HG03575 (cell line): Measurements from ENCODE around the gene DCUN1D2.

ENCODE experiments used
- ATAC-seq: cut with Tn5 transposase; IDR thresholded peaks from one replicate; pipeline ENCODE4 v1.9.1; 2021; ENCODE audit not compliant: unreplicated experiment, insufficient number of reproducible peaks, low FRiP score; ENCODE audit errors: extremely low read depth

DCUN1D2 gene

DNA sequence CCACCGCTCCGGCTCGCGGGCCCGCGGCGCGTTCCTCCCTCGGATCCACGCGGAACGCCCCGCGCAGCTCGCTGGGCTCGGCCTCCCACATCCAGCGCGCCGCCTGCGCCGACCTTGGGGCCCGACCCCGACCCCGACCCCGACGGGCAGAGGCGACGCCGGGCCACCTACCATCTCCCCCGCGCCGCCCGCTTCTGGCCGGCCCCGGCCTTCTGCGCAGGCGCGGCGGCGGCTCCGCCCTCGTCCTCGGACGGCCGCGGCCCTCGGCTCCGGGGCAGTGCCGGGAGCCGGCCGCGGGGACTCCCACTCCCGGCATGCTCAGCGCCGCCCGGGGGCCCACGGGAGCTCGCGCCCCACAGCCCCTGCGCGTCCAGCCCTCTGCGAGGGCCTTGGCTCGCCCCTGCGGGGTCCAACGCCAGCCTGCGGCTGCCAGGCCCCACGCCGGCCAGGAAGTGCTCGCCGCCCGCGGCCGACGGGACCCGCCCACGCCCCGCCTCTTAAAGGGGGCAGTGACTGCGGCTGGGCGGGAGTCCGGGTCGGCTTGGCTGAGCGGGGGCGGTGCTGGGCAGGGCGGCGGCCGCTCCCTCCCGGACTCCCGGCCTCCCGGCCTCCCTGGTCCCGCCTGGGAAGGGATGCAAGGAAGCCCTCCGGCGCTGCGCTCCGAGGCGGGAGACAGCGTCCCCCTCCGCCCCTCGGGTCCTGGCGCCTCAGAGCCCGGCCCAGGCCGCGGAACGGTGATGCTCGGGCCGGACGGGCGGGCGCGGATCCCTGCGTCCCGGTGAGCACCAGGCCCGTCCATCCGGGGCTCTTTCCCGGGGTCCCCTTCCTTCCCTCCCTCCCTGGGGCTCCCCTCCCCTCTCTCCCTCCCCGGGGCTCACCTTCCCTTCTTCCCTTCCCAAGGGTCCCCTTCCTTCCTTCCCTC, at the start of gene DCUN1D2:
Gene DCUN1D2, minus strand, starts transcription at position 216 of the 922 bp plus-strand sequence. Its CDS starts 42 bp downstream, at position 174.
- peak; percentile 32 for ATAC-seq

DNA sequence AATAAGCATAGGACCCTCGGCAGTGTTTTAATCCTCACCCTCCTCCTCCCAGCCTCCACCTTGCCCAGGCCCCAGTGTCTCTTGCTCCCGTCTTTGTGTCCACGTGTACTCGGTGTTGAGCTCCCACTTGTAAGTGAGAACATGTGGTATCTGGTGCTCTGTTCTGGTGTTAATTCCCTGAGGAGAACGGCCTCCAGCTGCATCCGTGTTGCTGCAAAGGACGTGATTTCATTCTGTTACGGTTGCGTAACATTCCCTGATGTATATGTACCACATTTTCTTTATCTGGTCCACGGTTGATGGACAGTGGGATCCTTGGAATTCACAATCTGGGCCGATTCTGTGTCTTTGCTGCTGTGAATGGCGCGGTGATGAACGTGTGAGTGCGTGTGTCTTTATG, 49.3 kb upstream of the DCUN1D2 start:
- ATAC-seq: no peak

DNA sequence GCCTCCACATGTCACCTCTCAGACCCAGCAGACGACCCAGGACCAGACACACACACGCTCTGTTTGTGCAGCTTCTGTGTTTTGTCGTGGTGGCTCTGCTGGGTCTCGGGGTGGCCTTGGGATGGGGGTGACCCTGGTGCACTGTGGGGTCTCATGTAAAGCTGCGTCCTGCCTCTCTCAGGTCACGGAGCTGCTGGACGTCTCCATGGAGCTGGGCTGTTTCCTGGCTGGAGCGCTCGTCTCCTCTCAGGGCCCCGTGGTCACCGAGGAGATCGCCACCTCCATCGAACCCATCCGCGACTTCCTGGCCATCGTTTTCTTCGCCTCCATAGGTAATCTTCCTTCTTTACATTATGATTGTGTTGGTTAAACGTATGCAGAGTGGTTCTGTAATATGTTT, 48.7 kb upstream of the DCUN1D2 start:
- ATAC-seq: no peak

DNA sequence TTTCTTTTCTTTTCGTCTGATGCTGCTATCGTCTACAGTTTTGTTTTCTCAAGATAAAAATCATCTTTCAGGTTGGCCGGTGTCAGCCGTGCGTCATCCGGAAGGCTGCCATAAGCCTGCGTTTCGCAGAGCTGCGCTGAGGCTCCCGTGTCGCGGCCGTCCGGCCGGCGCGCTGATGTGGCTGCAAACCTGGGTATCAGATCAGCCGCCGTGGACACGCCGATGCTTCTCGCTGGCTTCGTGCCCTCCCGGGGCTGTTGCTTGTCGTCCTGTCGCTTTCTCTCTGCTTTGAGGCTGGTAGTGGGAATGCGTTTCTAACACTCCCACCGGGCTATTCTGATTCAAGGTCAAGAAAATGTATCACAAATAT, 48.2 kb upstream of the DCUN1D2 start:
- no peak for ATAC-seq

DNA sequence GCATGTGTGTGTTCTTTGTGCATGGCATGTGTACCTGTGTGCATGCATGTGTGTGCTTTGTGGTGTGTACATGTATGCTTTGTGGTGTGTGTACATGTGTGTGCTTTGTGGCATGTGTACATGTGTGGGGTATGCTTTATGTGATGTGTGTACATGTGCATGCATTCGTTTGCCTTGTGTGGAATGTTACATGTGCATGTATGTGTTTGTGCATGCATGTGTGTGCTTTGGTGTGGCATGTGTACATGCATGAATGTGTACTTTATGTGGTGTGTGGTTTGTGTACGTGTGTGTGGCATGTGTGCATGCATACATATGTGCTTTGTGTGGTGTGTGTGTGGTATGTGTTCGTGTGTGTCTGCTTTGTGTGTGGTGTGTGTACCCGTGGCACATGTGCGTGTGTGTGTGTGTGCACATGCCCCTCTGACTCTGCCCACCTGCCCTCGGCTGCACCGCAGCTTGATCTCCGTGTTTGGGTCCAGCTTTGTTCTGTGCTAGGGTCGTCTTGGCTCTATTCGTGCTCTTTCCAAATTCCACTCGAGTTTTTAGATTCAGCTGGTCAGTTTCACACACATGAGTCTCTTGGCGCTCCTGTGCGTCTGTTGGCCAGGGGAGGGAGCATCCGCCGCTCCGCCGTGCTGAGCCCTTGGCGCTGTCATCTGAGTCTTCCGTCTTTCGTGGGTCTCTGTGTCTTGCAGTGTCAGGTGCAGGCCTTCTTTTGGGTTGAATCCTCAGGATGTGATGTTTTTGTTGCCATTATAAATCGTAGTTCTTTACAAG, 47.6 kb upstream of the DCUN1D2 start:
- ATAC-seq: no peak

DNA sequence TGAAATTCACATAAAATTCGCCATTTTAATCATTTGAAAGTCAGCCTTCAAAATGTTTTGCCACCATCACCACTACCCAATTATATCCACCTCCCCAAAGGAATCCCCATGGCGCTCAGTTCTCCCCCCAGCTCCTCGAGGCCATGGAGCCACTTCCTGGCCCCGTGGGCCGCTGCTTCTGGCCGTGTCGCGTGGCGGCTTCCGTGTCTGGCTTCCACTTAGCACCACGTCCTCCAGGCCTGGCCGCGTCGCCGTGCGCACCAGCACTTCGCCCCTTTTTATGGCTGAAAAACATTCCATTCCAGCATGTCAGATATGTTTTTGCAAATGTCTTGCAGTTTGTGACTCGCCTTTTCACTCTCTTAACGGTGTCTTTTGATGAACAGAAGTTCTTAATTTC, 46.7 kb upstream of the DCUN1D2 start:
- ATAC-seq: no peak

DNA sequence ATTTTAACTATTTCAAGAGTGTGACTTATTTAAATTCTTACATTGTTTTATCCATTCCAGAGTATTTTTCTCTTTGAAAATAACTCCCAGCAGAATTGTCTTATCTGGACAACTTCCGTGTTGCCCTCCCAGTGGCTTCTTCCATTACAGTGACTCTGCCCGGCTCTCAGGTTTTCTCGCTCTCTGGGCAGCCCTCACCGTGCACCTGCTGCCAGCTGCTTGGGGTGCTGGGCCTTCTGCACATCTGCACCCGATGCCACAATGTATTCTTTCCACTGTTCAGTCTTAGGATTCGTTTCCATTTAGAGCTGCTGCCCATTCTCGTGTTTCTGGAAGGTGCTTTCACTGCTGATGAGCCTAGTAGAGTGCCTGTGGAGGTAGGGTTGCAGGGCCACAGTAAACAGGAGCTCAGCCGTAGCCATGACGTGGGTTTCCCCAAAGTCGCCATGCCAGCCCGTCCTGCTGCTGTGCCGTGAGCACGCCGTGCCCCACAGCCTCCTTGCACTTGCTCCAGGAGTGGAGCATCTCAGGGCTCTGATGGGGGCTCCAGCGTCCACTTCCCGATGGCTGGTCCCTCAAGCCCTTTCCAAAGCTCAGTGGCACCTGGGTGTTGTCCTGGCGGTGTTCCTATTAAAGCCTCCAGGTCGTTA, 46.1 kb upstream of the DCUN1D2 start:
- ATAC-seq: no peak

DNA sequence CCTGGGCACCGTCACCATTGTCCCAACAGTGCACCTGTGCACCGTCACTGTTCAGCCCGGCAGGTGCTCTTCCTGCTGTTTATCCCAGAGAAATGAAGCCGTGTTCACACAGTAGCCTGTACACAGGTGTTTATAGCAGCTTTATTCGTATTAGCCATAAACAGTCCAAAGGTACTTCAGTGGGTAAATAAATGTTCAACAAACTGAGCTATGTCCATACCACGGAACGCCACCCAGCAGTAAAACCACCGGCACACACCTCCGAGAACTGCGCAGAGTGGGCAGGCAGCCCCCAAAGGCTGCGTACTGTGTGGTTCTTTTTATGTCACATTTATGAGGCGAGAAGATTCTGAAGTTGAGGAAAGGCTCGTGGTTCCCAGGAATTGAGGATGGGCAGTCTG, 44.9 kb upstream of the DCUN1D2 start:
- no peak for ATAC-seq

DNA sequence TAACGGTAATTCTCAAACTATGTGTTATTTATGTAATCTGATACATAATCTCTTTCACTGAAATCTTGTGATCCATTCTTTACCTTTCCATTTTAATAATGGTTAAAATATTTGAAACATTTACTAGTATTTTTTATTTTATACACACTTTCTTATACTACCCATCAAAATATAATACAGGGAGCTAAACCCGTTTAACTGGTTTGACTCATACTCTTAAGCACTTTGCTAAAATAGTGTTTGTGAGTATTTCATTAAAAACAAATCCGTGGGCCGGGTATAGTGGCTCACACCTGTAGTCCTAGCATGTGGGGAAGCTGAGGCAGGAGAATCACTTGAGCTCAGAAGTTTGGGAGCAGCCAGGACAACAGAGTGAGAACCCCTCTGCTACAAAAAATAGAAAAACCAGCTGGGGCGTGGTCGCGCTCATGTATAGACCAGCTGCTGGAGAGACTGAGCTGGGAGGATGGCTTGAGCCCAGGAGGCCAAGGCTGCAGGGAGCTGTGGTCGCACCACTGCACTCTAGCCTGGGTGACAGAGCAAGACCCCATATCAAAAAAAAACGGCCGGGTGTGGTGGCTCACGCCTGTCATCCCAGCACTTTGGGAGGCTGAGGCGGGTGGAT, 43.8 kb upstream of the DCUN1D2 start:
- ATAC-seq: no peak

DNA sequence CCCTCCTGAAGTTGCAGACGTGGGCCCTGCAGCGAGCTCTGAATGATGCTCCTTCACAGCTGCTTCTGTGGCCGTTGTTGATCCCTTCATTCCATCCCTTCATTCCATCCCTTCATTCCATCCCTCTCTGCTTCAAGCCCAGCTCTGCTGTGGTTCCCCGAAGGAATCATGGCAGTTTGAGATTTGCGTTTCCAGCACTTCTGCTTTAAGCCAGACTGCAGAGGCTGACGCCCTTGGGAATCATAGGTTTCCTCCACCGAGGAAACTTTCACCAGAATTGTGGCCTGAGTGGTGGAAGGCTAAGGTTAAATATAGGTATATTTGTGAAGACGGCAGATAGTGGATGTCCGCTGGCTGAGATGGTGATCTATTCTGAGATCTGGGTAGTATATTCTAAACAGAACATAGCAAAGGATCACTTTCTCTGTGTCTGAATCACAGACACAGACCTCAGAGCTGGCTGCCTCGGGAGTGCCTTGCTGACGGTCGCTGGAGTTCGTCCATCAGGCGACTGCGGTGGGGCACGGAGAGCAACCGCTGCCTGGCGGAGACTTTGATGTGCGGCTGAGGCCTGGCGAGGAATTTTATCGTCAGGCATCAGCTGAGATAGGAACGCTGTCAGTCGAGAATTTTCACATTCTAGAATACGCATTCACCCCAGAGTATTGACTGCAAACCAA, 42.8 kb upstream of the DCUN1D2 start:
- ATAC-seq: no peak

DNA sequence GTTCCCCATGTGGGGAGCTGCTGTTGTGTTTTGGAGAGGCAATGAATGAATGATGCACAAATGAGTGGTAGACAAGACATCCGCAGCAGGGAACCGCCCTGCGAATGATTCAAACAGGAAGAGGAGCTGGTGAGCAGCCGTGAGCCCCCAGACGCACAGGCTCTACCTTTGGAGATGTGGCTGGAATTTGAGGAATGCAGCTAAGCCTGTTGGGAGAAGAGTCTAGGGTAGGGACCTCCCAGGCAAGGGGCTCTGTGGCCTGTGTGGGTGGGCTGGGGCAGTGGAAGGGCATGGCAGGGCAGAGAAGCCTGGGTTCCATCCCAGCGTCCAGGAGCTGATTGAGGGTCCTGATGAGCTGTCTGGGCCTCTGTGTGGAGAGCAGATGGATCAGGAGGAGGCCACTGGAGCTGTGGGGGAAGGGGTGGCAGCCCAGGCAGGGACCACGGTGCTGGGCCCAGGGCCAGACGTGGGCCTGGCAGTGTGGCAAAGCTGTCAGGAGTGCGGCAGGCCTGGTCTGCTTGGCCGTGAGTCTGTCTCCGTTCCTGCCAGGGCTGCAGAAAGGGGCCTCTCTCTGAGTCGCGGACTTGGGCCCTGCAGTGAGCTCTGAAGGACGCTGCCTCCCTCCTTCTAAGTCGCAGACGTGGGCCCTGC, 41.8 kb upstream of the DCUN1D2 start:
- ATAC-seq: no peak

DNA sequence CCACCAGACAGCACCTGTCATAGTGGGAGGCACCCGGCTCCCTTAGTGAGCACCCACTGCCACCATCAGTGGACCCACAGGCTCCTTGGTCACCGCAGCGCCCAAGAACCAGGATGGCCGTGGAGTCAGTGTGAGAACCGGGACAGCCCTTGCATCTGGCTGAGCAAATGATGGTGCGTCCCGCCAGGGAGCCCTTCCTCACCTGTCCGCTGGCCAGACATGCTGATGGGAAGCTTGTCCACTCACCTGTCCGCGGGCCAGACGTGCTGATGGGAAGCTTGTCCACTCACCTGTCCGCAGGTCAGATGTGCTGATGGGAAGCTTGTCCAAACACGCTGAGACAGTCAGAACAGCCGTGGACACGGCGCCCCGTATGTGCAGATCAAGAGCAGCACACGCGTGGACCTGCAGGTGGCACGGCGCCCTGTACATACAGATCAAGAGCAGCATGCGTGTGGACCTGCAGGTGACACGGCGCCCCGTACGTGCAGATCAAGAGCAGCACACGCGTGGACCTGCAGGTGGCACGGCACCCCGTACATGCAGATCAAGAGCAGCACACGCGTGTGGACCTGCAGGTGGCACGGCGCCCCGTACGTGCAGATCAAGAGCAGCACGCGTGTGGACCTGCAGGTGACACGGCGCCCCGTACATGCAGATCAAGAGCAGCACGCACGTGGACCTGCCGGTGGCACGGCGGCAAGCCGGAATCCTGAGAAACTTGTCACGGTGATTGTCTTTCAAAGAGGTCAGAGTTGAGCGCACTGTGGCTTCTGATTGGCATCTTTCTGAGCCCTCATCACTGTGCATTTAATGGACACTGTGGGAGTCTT, 40.7 kb upstream of the DCUN1D2 start:
- no peak for ATAC-seq

DNA sequence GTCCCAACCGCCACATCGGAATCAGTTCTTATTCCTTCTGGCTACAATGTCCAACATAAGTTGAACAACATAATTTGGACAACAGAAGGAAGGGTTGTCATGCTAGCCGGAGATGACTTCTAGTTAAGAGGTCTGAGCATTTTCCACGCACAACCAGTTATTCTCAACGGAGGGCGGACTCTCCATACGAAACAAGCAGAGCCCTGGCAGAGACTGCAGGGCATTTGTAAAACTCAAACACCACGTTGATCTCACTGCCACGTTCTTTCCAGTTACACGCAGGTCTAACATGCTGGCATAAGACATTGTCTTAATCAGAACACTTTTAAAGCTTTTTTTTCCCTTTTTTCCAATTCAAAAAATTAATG, 38.3 kb upstream of the DCUN1D2 start:
- ATAC-seq: no peak

DNA sequence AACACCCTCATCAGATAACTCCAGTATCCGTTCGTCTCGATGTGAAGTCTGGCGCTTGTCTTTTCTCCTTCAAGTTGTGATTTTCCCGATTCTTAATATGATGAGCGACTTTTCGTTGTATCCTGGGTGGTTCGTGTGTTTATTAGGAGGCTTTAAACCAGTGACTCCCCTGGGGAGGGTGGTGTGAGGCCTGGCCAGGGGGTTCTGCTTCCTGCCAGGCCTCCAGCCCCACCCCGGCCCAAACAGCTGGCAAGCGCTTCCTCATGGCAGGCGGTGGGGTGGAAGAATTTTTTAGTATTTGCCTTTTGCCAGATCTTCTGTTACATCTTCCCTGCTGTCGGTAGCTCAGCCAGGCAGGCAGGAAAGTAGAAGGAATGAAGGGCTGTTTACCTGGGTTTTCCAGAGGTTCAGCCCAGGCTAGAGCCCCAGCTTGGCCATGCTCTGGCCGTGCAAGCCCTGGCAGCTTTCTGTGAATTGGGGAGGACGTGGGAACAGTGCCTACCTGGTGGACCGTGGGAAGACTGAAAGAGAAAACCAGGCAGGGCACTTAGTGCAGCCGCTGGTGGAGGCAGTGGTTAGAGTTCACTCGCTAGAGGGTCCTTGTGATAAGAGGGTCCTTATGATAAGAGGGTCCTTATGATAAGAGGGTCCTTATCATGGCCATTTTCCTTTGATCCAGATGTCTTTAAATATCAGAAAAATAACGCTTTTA, 37.7 kb upstream of the DCUN1D2 start:
- no peak for ATAC-seq

DNA sequence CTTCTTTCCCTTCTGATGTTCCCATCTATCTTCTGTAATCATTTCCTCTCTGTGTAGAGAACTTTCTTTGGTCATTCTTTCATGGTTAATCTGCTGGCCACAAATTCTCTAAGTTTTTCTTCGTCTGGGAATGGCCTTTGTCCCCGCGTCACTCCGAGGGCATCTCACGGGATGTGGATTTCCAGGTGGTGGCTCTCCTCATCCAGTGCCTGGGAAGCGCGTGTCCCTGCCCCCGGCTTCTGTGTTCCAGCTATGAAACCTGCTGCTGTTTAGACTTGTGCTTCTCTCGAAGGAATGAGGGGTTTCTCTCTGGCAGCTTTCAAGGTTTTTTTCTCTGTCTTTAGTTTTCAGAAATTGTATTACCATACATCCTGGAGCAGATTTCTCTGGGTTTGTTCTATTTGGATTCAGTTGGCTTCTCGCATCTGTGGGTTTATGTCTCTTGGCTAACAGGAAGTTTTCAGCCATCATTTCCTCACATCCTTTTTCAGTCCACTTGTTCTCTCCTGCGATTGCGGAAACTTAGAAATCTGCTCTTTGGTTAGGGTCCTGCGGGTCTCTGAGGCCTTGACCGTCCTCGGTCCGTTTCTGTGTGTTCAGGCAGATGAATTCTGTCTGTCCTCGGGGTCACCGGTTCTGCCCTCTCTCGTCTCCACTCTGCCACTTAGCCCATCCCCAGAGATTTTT, 36.9 kb upstream of the DCUN1D2 start:
- ATAC-seq: no peak

DNA sequence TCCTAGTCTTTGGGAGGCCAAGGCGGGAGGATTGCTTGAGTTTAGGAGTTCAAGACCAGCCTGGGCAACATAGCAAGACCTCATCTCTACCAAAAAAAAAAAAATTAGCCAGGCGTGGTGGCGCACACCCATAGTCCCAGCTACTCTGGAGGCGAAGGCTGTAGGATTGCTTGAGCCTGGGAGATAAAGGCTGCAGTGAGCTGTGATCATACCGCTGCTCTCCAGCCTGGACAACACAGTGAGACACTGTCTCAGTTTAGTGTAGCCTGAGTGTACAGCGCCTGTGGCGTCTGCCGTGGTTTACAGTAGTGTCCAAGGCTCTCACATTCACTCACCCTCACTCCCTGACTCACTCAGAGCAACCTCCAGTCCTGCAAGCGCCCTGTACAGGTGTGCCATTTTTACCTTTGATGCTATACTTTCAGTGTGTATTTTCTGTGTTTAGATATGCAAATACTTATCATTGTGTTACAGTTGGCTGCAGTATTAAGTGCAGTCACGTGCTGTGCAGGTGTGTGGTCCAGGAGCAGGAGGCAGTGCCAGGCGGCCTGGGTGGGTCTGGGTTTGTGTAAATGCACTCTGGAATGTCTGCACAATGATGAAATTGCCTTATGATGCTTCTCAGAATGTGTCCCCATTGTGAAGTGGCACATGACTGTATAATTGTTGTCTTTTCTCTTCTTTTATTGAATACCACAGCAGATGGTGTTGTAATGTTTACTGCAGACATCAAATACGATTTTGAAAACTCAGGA, 36.1 kb upstream of the DCUN1D2 start:
- ATAC-seq: no peak
